ENCODE data around the gene MYBPC2.

GRCh38 chr19:50413531-50413930, 19.2 kb upstream of the MYBPC2 start:
- no peak for TF ChIP-seq POLR2AphosphoS5 (IDR thresholded peaks at IDR 0.05; ENCODE audit: borderline replicate concordance, low read depth, low read length)
- no peak for TF ChIP-seq EZH2 (IDR thresholded peaks at IDR 0.05)

Measured in SK-N-MC (cell line).